GM12878 (cell line): ENCODE measurements around the gene TNK2. TPM values are rescaled to one million over a fixed set of nuclear protein-coding genes. Genes with fewer than 3 reads are reported as not detected.
A peak's percentile ranks its signal among the peaks of the same experiment; 100 is the strongest.

Experiments used
- ATAC-seq: fragments of 200-7000 bp; cut with Tn5 transposase; 3 replicates; pipeline ENCODE4 v1.9.1; 2020; ENCODE audit warnings: mild to moderate bottlenecking, moderate library complexity
- BruUV-seq: library from RNA; stranded (reverse); fragments of 400-500 nt; replicated peaks from 2 replicates; lab custom pipeline; 2021; lab: Mats Ljungman, UMichigan
- CTCF ChIA-PET: fragments of 300-600 bp; sonication (Branson Sonifier 250); formaldehyde crosslinking; extraction: SDS; loops from one replicate; lab custom pipeline; 2021; ENCODE audit warnings: inconsistent platforms; lab: Yijun Ruan, JAX
- POLR2A ChIA-PET: fragments of 350-600 bp; formaldehyde crosslinking; extraction: SDS; loops from one replicate; lab custom pipeline; 2021; ENCODE audit warnings: inconsistent platforms; lab: Charles Lee
- RAD21 ChIA-PET: fragments of 300-600 bp; sonication (Branson Sonifier 250); formaldehyde crosslinking; loops from one replicate; lab custom pipeline; 2023; ENCODE audit warnings: antibody characterized with exemption; ENCODE audit not compliant: unreplicated experiment; lab: Charles Lee
- SMC1A ChIA-PET: fragments of 300-600 bp; sonication (Branson Sonifier 250); formaldehyde crosslinking; loops from one replicate; lab custom pipeline; 2023; ENCODE audit not compliant: unreplicated experiment, uncharacterized antibody; lab: Charles Lee
- DNase-seq: peaks from one replicate; pipeline ENCODE4 v3.0.0-alpha.2; 2011; ENCODE audit warnings: low read depth, low spot score
- FAIRE-seq: peaks from 3 replicates; lab custom pipeline; 2011; peaks lifted over from hg19 to GRCh38; lab: Jason Lieb, UNC
- H2AFZ ChIP-seq: 2 replicates; pipeline ENCODE4 v1.6.0; 2011; ENCODE audit warnings: low read depth, low read length, control low read depth; ENCODE audit not compliant: control insufficient read depth
- H3K27ac ChIP-seq: 2 replicates; pipeline ENCODE4 v1.5.1; 2011; ENCODE audit warnings: control low read depth; ENCODE audit not compliant: control insufficient read depth, insufficient read depth
- H3K27me3 ChIP-seq, 2 experiments: replicated peaks in 1 of 2; 2 replicates each; pipeline versions ENCODE4 v1.6.0 to v1.6.1; 2011; ENCODE audit warnings: low read length in 1 of 2; ENCODE audit not compliant: control insufficient read depth in 2 of 2, insufficient read depth in 2 of 2
- H3K36me3 ChIP-seq, 2 experiments: 2 replicates each; pipeline ENCODE4 v1.5.1; 2011; ENCODE audit warnings: low read length in 1 of 2; ENCODE audit not compliant: control insufficient read depth in 2 of 2, insufficient read depth in 2 of 2
- H3K4me1 ChIP-seq: 2 replicates; pipeline ENCODE4 v1.6.1; 2011; ENCODE audit warnings: mild to moderate bottlenecking, low read length, moderate library complexity, mixed read lengths; ENCODE audit not compliant: control insufficient read depth, insufficient read depth
- H3K4me2 ChIP-seq: 2 replicates; pipeline ENCODE4 v1.6.0; 2011; ENCODE audit warnings: control low read depth; ENCODE audit not compliant: control insufficient read depth, insufficient read depth
- H3K4me3 ChIP-seq: fragments of 200-600 bp; sonication (generic); 2 replicates; pipeline ENCODE4 v1.5.1; 2016
- H3K79me2 ChIP-seq: 2 replicates; pipeline ENCODE4 v1.6.0; 2011; ENCODE audit warnings: low read length; ENCODE audit not compliant: control insufficient read depth, insufficient read depth
- H3K9ac ChIP-seq: 2 replicates; pipeline ENCODE4 v1.8.0; 2011; ENCODE audit warnings: low read length, control low read depth, mixed read lengths; ENCODE audit not compliant: control insufficient read depth, insufficient read depth
- H3K9me3 ChIP-seq: replicated peaks from 3 replicates; pipeline ENCODE4 v1.5.1; 2011; ENCODE audit warnings: mild to moderate bottlenecking, low read length; ENCODE audit not compliant: control insufficient read depth, insufficient read depth
- H4K20me1 ChIP-seq: 2 replicates; pipeline ENCODE4 v1.6.0; 2011; ENCODE audit not compliant: control insufficient read depth, insufficient read depth
- EP300 ChIP-seq, 2 experiments: fragments of 150-350 bp in 1 of 2; IDR thresholded peaks; 2 replicates each; pipeline ENCODE4 v1.6.1; 2011 to 2012; ENCODE audit warnings: low read depth in 2 of 2, low read length in 2 of 2, borderline replicate concordance in 1 of 2, improper control_type of control experiment in 1 of 2, inconsistent platforms in 1 of 2; ENCODE audit not compliant: control insufficient read depth in 1 of 2
- KAT2A ChIP-seq: conservative IDR thresholded peaks from 2 replicates; pipeline ENCODE4 v1.6.1; 2011; ENCODE audit warnings: low read depth, low read length; ENCODE audit not compliant: control insufficient read depth
- RAD21 ChIP-seq: IDR thresholded peaks from 2 replicates; pipeline ENCODE4 v1.6.1; 2011; ENCODE audit warnings: mild to moderate bottlenecking, low read depth, low read length, moderate library complexity; ENCODE audit not compliant: insufficient read depth
- SMAD5 ChIP-seq: IDR thresholded peaks from 2 replicates; pipeline ENCODE4 v1.6.1; 2016; ENCODE audit warnings: antibody characterized with exemption, low read depth
- ZZZ3 ChIP-seq: IDR thresholded peaks from 2 replicates; pipeline ENCODE4 v1.6.1; 2011; ENCODE audit warnings: low read depth; ENCODE audit not compliant: control insufficient read depth, insufficient read length
- WGBS: methylation state at CpG from one replicate; pipeline ENCODE4 v1.1.6; 2016; ENCODE audit warnings: low lambda C conversion rate; ENCODE audit not compliant: insufficient replicate concordance, insufficient coverage; ENCODE audit errors: missing lambda C conversion rate; 5-methylcytosine and 5-hydroxymethylcytosine counted together
- in situ Hi-C: fragments of 300-500 bp; cut with MboI; formaldehyde crosslinking; loops from 9 replicates; pipeline ENCODE4 v1.14.3; 2018; ENCODE audit warnings: mixed read lengths
- intact Hi-C: fragments of 100-400 bp; cut with micrococcal nuclease; formaldehyde crosslinking; loops from one replicate; pipeline ENCODE4 v1.14.2; 2022; ENCODE audit not compliant: unreplicated experiment
- polyA plus RNA-seq, 11 experiments: library from polyadenylated mRNA; depleted of rRNA in 4 of 11; unstranded in 6 of 11; stranded (reverse) in 5 of 11; fragments of >200 nt; fragmentation: Nextera tagmentation in 4 of 11; fragmentation: Illumina TruSeq in 1 of 11; extraction: Ambion mirVana in 4 of 11; extraction: Trizol in 1 of 11; gene quantifications; 1 replicate in 1 of 11; 2 replicates in 10 of 11; pipeline versions ENCODE4 v1.2.1 to v1.2.3, GENCODE V29; 2011 to 2016; ENCODE audit warnings: inconsistent platforms in 2 of 11, missing spikeins in 2 of 11, low read depth in 1 of 11
- total RNA-seq, 4 experiments: library from RNA; depleted of rRNA in 3 of 4; stranded (reverse); fragments of >200 nt in 3 of 4; fragmentation: Illumina TruSeq in 1 of 4; extraction: Trizol in 1 of 4; gene quantifications; 2 replicates each; pipeline versions ENCODE4 v1.2.1 to v1.2.3, GENCODE V29; 2013 to 2021

TNK2 gene
- total and polyA plus RNA-seq, 10 of the 15 experiments (the other 5 are each of a cell fraction or from before 2014, with no cell fraction given): 0.13 to 47.8 (median 10.8) TPM

DNA sequence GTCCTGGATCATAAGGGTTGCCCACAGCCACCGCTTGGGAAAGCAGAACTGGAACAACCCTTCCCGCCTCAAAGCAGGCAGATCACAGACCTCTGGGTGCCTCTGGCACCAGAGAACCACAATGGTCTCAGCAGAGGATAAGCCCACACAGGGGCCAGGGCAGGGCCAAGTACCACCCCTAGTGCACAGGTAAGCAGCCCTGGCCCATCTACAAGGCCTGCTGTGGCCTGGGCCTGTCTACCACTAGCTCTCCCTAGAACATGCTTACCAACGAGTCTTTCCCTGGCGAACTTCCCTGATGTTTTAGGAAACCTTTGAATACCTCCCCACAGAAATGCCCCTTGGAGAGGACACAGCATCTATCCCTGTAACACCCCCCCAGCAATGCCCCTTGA lies 28.3 kb downstream of the TNK2 start:
- Histone ChIP-seq H3K4me3 (no peak overlapping the region), H4K20me1 (no peaks in the 10 kb centered on the region; the same call in 1 of the 2 replicates), H3K9ac (no peak overlapping the region), H3K4me1 (no peaks in the 10 kb centered on the region), H3K27me3 (no peaks in the 10 kb centered on the region), H2AFZ (no peak overlapping the region), H3K4me2 (no peak overlapping the region), H3K9me3 (no peaks in the 10 kb centered on the region), H3K27ac (no peak overlapping the region), H3K36me3 (peaks cover 4 to 19% of the 10 kb centered on the region in 2 experiments; a peak in 3 of 4 replicates), H3K79me2 (no peaks in the 10 kb centered on the region)
- FAIRE-seq (no peak), DNase-seq (no peak), ATAC-seq (no peak)
- intact Hi-C loops (no loop called here), in situ Hi-C loops (no loop called here)
- whole genome bisulfite sequencing: 99% methylated on average over 4 of the region's 4 CpGs
- SMC1A ChIA-PET: no interaction called here
- CTCF ChIA-PET: interaction anchor here (1.3 kb wide), 1 partner anchor 15 kb away, joined by 3 read pairs; no protein-coding TSS in a partner anchor
- TF ChIP-seq ZZZ3 (no peak), KAT2A (no peak)
- POLR2A ChIA-PET: no interaction called here
- BruUV-seq: TSS peak; percentile 56
- RAD21 ChIA-PET: no interaction called here

DNA sequence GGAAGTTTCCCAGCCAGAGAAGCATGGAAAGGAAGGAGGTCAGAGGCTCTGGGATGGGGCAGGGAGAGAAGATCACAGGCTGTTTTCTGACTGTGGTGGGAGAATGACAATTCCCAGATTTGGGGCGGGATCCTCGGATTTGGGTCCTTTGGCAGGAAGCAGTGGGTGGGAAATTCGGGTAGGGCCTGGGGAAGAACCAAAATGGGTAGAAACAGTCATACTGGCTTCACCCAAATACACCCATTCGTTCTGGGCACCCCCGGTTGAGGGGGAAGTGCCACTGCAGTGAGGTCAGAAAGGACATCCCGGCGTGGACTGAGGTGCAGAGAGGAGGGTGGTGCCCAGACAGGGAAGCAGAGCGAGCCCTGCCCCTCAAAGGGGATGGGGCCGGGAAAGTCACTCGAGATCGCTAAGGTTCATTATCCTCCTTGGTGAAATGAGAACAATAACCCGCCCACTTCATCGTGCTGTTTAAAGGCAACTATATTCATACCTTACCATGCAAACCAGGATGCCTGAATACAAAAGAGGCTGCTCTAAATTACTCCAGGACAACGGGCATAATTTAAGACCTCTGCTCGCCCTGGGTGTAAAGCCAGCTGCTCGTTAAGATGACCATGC lies 28.8 kb downstream of the TNK2 start:
- no peaks in the 10 kb centered on the region for H3K27me3 ChIP-seq
- BruUV-seq: no TSS peak
- intact Hi-C loops (no loop called here), in situ Hi-C loops (no loop called here)
- H2AFZ ChIP-seq: no peak overlapping the region
- DNase-seq (no peak), ATAC-seq (no peak), FAIRE-seq (no peak)
- no peak for TF ChIP-seq RAD21
- no peak for TF ChIP-seq SMAD5
- TF ChIP-seq EP300 (IDR thresholded peaks at IDR 0.05; ENCODE audit: borderline replicate concordance in 1 of 2, control insufficient read depth in 1 of 2, low read depth in 2 of 2, low read length in 2 of 2): no peak
- no peak overlapping the region for H3K4me3 ChIP-seq
- no peaks in the 10 kb centered on the region; the same call in 1 of the 2 replicates for H4K20me1 ChIP-seq
- ChIA-PET POLR2A (no interaction called here), SMC1A (no interaction called here), CTCF (interaction anchor here (1.3 kb wide), 1 partner anchor 15 kb away, joined by 3 read pairs; no protein-coding TSS in a partner anchor), RAD21 (no interaction called here)
- H3K9me3 ChIP-seq: no peaks in the 10 kb centered on the region
- no peak overlapping the region for H3K9ac ChIP-seq
- peaks cover 4 to 18% of the 10 kb centered on the region in 2 experiments; a peak in 3 of 4 replicates for H3K36me3 ChIP-seq
- no peak overlapping the region for H3K27ac ChIP-seq
- H3K79me2 ChIP-seq: no peaks in the 10 kb centered on the region
- 74% methylated on average over 16 of the region's 16 CpGs for WGBS
- no peaks in the 10 kb centered on the region for H3K4me1 ChIP-seq
- no peak overlapping the region for H3K4me2 ChIP-seq
